ENCODE measurements around the gene PLD1.

PLD1 gene

DNA sequence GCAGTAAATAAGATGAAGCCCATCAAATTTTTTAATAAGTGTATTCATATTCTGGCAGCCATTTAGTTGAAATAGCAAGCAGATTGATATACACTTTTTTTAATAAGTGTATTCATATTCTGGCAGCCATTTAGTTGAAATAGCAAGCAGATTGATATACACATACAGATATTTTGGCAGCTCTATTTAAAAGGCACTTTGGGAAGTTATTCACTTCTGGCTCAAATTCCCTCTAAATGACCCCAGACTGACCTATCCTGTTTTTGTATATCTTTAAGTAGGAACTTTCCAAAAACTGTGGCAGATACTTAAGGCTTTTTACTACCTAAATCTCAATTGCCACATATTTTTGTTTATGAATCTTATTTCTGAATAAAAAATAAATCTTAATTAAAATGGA is 122.3 kb downstream of the PLD1 start:
- H3K27me3 Mint-ChIP-seq = peaks cover 12% of the 10 kb centered on the region
- no peaks in the 10 kb centered on the region for H3K9me3 Mint-ChIP-seq (ENCODE audit: low read depth)
- H3K4me3 Mint-ChIP-seq = no peak overlapping the region
- peaks cover 4% of the 10 kb centered on the region for H3K4me1 Mint-ChIP-seq (ENCODE audit: low read depth)
- no peaks in the 10 kb centered on the region for H3K36me3 Mint-ChIP-seq
- no peak overlapping the region for H3K27ac Mint-ChIP-seq

DNA sequence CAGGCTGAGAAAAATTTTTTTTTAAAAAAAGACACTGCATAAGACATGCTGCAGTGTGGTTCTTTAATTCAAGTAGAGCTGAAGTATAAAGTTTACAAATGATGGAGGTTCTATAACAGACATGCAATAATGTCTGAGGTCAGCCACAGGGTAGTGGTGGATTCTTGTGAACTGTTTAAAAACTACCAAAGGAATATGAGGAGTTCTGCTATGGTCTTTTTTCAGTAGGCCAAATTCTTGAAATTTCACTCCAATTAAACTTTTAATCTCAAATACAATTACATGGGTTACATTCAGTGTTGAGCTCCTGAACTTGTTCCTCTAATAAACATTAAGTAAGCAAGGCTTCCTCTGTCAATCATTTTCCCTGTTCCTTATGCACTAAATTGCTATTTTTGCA is 122.7 kb downstream of the PLD1 start:
- H3K4me3 Mint-ChIP-seq = no peak overlapping the region
- peaks cover 12% of the 10 kb centered on the region for H3K27me3 Mint-ChIP-seq

DNA sequence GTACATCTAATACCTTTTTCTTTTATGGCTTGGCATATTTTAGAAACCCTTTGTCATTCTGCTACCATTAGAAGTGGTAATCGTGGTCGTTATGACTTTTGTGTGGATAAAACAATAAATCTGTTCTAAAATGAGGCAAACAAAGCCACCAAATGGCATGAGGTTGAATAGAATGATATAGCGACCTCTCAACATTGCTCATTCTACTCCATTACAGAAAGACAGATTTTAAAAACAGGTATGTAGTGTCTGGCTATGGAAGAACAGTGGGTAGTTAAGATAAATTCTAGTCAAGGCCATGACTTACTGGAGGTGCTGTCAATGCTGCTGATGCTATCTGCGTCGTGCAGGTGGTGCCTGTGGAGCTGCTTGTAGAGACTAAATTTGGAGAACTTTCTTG is 123.2 kb downstream of the PLD1 start:
- no peaks in the 10 kb centered on the region for H3K9me3 Mint-ChIP-seq (ENCODE audit: low read depth)
- no peak overlapping the region for H3K27ac Mint-ChIP-seq
- no peaks in the 10 kb centered on the region for H3K36me3 Mint-ChIP-seq
- H3K27me3 Mint-ChIP-seq = peaks cover 12% of the 10 kb centered on the region
- no peak overlapping the region for H3K4me3 Mint-ChIP-seq
- H3K4me1 Mint-ChIP-seq (ENCODE audit: low read depth) = peaks cover 4% of the 10 kb centered on the region

More for the DNA sequence above, 122.7 kb downstream of the PLD1 start:
- no peak overlapping the region for H3K27ac Mint-ChIP-seq
- H3K9me3 Mint-ChIP-seq (ENCODE audit: low read depth) = no peaks in the 10 kb centered on the region
- H3K4me1 Mint-ChIP-seq (ENCODE audit: low read depth) = peaks cover 4% of the 10 kb centered on the region
- H3K36me3 Mint-ChIP-seq = no peaks in the 10 kb centered on the region

DNA sequence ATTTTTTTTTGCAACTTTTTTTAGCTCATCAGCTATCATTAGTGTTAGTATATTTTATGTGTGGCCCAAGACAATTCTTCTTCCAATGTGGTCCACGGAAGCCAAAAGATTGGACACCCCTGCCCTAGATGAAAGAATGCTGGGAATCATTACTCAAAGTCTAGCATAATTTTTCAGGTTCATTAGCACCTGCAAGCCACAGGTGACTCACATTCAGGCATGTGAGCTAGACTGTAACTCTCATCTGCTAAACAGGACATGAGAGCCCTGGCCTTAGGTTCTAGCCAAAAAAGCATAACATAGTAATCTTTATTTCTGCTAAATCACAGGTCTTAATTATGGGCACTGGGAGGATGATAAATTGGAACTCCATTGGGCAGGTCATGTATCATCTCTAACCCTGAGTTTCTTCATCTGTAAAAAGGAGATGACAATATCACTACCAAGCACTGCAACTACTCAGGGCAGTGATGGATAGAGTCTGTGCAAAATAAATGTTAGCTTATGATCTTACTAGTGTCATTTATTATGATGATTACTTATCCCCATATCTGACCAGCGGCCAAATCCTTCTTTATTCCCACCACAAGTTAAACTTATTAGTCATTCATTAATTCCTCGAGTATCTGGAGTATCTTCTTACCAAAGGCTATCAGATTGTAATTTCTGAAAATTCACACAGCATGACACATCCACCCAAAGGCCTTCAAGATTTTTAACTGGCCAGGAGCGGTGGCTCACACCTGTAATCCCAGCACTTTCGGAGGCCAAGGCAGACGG is 125.0 kb downstream of the PLD1 start:
- Mint-ChIP-seq H3K27ac (no peak overlapping the region), H3K4me1 (ENCODE audit: low read depth) (peaks cover 2% of the 10 kb centered on the region), H3K36me3 (no peaks in the 10 kb centered on the region)

DNA sequence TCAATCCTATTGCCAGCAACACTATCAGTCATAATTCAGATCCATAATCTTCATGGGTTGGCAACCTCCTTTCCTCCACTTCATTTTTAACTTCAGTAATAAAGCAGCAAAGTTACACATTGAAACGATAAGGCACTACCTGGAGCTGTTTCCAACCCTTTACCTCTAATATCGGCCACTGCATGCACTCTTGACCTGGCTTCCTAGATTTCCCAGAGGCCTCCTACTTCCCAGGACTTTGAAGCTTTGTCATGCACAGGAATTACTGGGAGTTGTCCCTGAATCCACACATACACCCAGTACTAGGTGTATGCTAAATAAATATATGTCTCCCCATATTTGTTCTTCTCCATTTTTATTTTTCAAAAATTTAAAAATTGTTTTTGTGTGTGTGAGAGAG is 126.1 kb downstream of the PLD1 start:
- H3K9me3 Mint-ChIP-seq (ENCODE audit: low read depth) = no peaks in the 10 kb centered on the region
- peaks cover 12% of the 10 kb centered on the region for H3K27me3 Mint-ChIP-seq
- H3K4me1 Mint-ChIP-seq (ENCODE audit: low read depth) = no peaks in the 10 kb centered on the region
- H3K27ac Mint-ChIP-seq = no peak overlapping the region
- no peak overlapping the region for H3K4me3 Mint-ChIP-seq
- no peaks in the 10 kb centered on the region for H3K36me3 Mint-ChIP-seq

More for the DNA sequence above, 125.0 kb downstream of the PLD1 start:
- Mint-ChIP-seq H3K4me3 (no peak overlapping the region), H3K9me3 (ENCODE audit: low read depth) (no peaks in the 10 kb centered on the region), H3K27me3 (peaks cover 12% of the 10 kb centered on the region)

DNA sequence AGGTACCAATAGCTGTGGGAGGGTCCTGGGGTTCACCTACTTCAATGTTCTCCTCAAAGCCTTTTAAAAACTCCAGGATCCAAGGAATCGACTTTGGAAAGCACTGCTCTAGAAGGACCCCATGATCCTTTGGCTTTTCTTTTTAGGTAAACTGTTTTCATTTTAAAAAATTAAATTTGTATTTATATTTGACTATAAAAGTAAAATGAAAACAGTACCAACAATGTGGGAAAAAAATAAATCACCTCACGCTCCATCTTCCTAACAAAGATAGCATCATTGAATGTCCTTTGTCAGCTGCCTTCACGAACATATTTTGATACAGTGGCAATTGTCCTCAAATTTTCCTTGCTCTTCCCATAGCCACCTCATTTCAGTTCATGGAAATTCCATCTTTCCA is 127.5 kb downstream of the PLD1 start:
- Mint-ChIP-seq H3K27me3 (peaks cover 12% of the 10 kb centered on the region), H3K4me3 (no peak overlapping the region), H3K9me3 (ENCODE audit: low read depth) (no peaks in the 10 kb centered on the region), H3K27ac (no peak overlapping the region), H3K4me1 (ENCODE audit: low read depth) (no peaks in the 10 kb centered on the region), H3K36me3 (no peaks in the 10 kb centered on the region)

DNA sequence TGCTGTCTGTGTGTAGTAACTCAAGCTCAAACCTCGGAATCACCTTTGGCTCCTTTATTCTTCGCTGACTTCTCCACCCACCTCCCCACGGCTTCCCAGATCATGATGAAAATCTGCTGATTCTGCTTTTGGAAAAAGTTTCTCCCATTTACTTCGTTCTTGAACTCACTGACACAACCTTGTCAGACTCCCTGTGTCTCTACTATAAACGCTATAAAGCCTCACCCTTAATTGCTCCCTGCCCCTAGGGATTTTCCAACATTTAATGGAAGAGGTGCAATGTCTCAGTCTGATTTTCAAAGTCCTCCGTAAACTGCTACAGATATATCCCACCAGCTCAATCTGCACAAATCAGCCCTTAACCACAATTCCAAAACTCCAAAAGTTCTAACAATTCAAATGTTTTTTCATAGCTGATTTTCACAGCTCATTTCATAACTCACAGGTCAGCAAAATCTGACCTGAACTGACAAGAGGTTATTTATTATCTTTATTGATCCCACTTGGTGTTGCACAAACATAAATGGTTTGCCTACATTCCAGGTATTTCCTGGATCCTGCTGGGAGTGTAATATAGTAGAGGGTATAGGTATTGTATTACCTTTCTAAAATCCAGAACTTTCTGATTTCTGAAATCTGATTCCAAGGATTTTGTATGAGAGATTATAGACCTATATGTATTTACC is 129.4 kb downstream of the PLD1 start:
- Mint-ChIP-seq H3K27ac (no peak overlapping the region), H3K27me3 (peaks cover 10% of the 10 kb centered on the region), H3K4me1 (ENCODE audit: low read depth) (no peaks in the 10 kb centered on the region), H3K36me3 (no peaks in the 10 kb centered on the region), H3K9me3 (ENCODE audit: low read depth) (no peaks in the 10 kb centered on the region), H3K4me3 (no peak overlapping the region)

DNA sequence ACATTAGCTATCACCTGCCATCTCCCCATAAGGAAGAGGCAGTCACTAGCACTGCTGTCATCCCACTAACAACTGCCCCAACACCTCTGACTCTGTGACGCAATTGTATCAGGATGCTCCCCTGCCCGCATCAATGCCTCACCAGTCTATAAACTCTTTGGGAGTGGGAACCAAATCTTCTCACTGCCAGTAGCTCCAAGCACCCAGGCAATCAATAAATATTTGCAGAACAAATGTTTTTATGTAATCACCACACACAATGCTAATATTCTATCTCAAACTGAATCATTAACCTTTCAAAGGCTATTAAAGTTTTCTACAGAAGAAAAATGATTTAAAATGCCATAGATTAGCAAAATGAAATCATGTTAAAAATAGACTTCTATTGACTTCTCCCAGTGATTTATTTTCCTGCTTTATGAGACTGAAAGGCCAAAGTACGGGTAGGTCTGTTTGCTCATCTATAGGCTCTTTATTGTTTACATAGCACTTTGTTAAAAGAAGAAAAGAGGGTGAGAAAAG is 131.3 kb downstream of the PLD1 start:
- Mint-ChIP-seq H3K4me1 (ENCODE audit: low read depth) (no peaks in the 10 kb centered on the region), H3K4me3 (no peak overlapping the region), H3K27ac (no peak overlapping the region), H3K36me3 (no peaks in the 10 kb centered on the region), H3K27me3 (peaks cover 6% of the 10 kb centered on the region), H3K9me3 (ENCODE audit: low read depth) (no peaks in the 10 kb centered on the region)

DNA sequence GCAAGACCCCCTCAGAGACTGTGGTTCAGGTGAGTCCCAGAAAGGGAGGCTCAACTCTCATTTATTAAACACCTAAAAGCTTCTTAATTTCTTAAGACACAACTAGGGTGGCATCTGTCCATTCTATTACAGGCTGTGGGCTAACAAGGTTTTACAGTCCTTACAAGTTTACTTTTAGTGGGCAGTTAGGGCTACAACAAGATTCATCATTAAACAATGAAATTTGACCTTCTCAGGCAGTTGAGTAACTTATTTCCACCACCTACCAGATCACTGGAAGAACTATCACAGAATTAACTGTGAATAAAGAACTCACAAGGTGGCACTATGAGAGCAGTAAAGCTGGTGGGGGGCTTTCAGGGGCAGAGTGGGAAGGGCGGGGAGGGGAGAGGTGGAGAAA is 132.6 kb downstream of the PLD1 start:
- Mint-ChIP-seq H3K27me3 (no peaks in the 10 kb centered on the region), H3K27ac (no peak overlapping the region), H3K4me1 (ENCODE audit: low read depth) (no peaks in the 10 kb centered on the region), H3K9me3 (ENCODE audit: low read depth) (no peaks in the 10 kb centered on the region), H3K36me3 (no peaks in the 10 kb centered on the region), H3K4me3 (no peak overlapping the region)

DNA sequence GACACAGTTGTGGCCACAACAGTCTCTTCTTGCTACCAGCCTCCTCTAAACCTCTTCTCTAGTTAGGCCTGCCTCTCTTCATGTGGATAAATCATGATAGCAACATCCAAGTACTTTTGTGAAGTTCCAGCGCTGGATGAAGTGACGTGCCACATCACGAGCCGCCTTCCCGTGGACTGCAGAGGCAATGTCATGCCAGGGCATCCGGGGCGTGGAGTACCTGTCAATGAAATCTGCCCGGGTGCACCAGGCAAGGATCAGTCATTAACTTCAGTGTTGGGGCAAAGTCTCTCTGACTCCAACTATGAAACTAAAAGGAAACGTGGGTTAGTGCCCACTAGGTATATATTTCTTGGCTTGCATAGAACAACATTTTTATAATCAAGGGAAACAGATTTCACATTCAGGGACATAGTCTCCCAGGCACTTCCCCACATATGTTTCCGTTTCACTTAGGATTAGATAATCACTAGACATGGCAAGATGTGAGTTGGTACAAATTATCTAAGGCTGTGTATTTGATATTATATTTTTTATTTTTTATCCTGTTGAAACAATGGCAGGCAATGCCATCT is 133.6 kb downstream of the PLD1 start:
- no peaks in the 10 kb centered on the region for H3K9me3 Mint-ChIP-seq (ENCODE audit: low read depth)
- no peaks in the 10 kb centered on the region for H3K27me3 Mint-ChIP-seq
- H3K36me3 Mint-ChIP-seq = no peaks in the 10 kb centered on the region
- no peak overlapping the region for H3K27ac Mint-ChIP-seq
- H3K4me1 Mint-ChIP-seq (ENCODE audit: low read depth) = no peaks in the 10 kb centered on the region
- no peak overlapping the region for H3K4me3 Mint-ChIP-seq

DNA sequence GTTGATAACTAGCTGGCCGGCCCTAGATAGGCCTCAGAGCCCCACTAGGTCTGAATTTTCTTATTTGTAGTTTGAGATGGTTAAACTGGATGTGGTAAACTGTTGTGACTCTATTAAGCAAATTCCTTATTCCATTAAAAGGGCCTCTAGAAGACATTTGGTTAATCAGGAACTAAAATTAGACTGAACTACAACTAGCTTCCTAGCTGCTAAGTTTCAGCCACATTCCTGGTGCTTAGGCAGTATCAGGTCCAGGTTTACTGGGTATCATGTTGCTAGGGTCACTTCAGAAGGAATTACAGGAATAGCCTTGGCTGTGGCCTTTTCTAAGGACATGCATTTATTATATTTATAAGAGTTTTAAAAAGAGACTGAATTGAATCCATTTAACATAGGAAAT is 136.3 kb downstream of the PLD1 start:
- H3K4me1 Mint-ChIP-seq (ENCODE audit: low read depth) = no peaks in the 10 kb centered on the region
- no peaks in the 10 kb centered on the region for H3K36me3 Mint-ChIP-seq
- H3K27ac Mint-ChIP-seq = no peak overlapping the region
- no peaks in the 10 kb centered on the region for H3K27me3 Mint-ChIP-seq
- H3K9me3 Mint-ChIP-seq (ENCODE audit: low read depth) = no peaks in the 10 kb centered on the region
- no peak overlapping the region for H3K4me3 Mint-ChIP-seq

DNA sequence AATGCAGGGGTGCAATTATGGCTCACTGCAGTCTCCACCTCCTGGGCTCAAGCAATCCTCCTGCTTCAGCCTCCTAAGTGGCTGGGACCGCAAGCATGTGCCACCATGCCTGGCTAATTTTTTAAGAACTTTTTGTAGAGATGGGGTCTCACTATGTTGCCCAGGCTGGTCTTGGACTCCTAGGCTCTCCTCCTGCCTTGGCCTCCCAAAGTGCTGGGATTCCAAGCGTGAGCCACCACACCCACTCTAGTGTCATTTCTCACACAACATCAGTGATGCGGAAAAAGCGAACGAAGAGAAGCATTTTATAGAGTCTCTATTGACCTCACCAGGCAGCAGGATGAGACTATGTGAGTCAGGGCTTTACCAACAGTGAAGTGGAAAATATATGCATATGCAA is 137.7 kb downstream of the PLD1 start:
- Mint-ChIP-seq H3K4me3 (no peak overlapping the region), H3K27me3 (no peaks in the 10 kb centered on the region), H3K4me1 (ENCODE audit: low read depth) (no peaks in the 10 kb centered on the region), H3K27ac (no peak overlapping the region), H3K9me3 (ENCODE audit: low read depth) (no peaks in the 10 kb centered on the region), H3K36me3 (no peaks in the 10 kb centered on the region)

DNA sequence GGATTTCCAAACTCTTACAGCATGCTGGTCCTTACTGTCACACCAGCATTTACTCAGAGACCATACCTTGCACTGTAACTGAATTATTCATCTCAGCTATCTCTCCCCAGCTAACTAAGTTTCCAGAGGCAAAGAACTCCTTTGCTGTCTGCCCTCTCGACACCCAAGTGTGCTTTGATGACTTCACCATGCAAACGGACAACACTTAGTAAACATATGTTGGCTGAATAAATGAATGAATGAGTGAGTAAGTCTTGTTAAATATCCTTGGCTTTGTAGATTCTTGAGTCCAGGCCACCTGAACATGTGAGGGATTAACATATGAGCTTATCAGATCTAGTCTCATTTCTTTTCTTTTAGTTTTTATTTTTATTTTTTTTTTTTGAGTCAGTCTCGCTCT is 138.2 kb downstream of the PLD1 start:
- Mint-ChIP-seq H3K4me3 (no peak overlapping the region), H3K4me1 (ENCODE audit: low read depth) (no peaks in the 10 kb centered on the region), H3K9me3 (ENCODE audit: low read depth) (no peaks in the 10 kb centered on the region), H3K36me3 (no peaks in the 10 kb centered on the region), H3K27ac (no peak overlapping the region), H3K27me3 (no peaks in the 10 kb centered on the region)

DNA sequence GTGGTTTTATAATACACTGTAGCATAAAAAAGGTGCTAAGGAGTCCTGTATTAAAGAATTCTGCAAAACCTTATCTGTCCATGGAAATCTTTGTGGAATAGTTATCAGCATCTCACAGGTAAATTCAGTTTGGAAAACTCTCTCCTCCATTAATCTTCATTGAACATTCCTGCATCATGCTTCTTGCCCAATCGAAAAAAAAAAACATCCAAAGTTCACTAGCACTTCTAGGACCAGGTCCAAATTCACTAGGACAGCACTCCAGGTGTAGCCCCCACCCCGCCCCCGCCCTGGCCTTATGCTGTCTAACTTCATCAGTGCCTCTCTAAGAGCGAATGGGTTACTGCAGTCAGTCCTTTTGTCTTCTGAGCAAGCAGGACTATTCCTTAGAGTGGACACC is 138.6 kb downstream of the PLD1 start:
- no peaks in the 10 kb centered on the region for H3K9me3 Mint-ChIP-seq (ENCODE audit: low read depth)
- no peak overlapping the region for H3K4me3 Mint-ChIP-seq
- no peaks in the 10 kb centered on the region for H3K36me3 Mint-ChIP-seq

DNA sequence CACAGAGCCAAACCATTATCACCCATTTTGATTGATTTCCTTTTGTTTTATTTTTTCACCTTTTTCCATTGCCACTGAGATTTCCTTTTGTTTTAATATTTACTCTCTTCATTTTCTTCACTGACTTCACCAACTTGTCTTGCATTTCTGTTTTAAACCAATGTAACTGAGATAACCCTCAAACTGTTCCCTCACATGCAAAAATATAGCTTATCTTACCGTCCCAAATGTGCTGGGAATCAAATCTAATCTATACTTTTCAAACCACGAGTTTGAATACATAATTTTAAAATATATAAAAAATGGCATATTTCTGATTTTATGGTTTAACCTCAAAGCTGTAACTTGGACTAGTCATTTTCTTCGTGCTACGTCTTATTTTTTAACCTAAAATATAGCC is 143.8 kb downstream of the PLD1 start:
- Mint-ChIP-seq H3K27me3 (peaks cover 3% of the 10 kb centered on the region), H3K36me3 (no peaks in the 10 kb centered on the region), H3K9me3 (ENCODE audit: low read depth) (no peaks in the 10 kb centered on the region), H3K4me3 (no peak overlapping the region), H3K4me1 (ENCODE audit: low read depth) (no peaks in the 10 kb centered on the region), H3K27ac (no peak overlapping the region)

More for the DNA sequence above, 138.6 kb downstream of the PLD1 start:
- H3K27ac Mint-ChIP-seq = no peak overlapping the region
- no peaks in the 10 kb centered on the region for H3K4me1 Mint-ChIP-seq (ENCODE audit: low read depth)
- no peaks in the 10 kb centered on the region for H3K27me3 Mint-ChIP-seq
